Dedifferentiated amniotic fluid mesenchymal stem cell (primary cell): ENCODE results near the gene DMD.
A peak's percentile ranks its signal among the peaks of the same experiment; 100 is the strongest.
"Not testable (repeated sequence)": the region's sequence is repeated elsewhere in the genome, so short reads cannot be mapped to it uniquely, and the experiment has no call there.

Experiments used
- DNase-seq: peaks from one replicate; pipeline ENCODE4 v3.0.0-alpha.2; 2016; ENCODE audit errors: extremely low spot score

DMD gene

GRCh38 chrX:31600823-31601222 lies 1610.5 kb downstream of the DMD start:
- no peak for DNase-seq

GRCh38 chrX:31593353-31593752 lies 1618.0 kb downstream of the DMD start:
- DNase-seq: no peak

GRCh38 chrX:31591355-31591754 lies 1620.0 kb downstream of the DMD start:
- DNase-seq: no peak

- no peak for DNase-seq
These were observed 1620.7 kb downstream of the DMD start for GRCh38 chrX:31590581-31591114.

GRCh38 chrX:31589503-31589902 lies 1621.8 kb downstream of the DMD start:
- DNase-seq: no peak

- no peak for DNase-seq
These were observed 1623.0 kb downstream of the DMD start for GRCh38 chrX:31588355-31588754.

GRCh38 chrX:31583892-31584291 lies 1627.5 kb downstream of the DMD start:
- DNase-seq: not testable (repeated sequence)

GRCh38 chrX:31580726-31581125 lies 1630.6 kb downstream of the DMD start:
- no peak for DNase-seq

- DNase-seq: no peak
These were observed 1631.1 kb downstream of the DMD start for GRCh38 chrX:31580227-31580626.

GRCh38 chrX:31572360-31572759 lies 1639.0 kb downstream of the DMD start:
- DNase-seq: no peak

- no peak for DNase-seq
These were observed 1640.7 kb downstream of the DMD start for GRCh38 chrX:31570658-31571057.

- no peak for DNase-seq
These were observed 1647.6 kb downstream of the DMD start for GRCh38 chrX:31563792-31564191.

- DNase-seq: no peak
These were observed 1655.8 kb downstream of the DMD start for GRCh38 chrX:31555506-31555905.

- DNase-seq: no peak
These were observed 1659.4 kb downstream of the DMD start for GRCh38 chrX:31551913-31552312.

- DNase-seq: no peak
These were observed 1661.2 kb downstream of the DMD start for GRCh38 chrX:31550158-31550557.

- DNase-seq: no peak
These were observed 1663.5 kb downstream of the DMD start for GRCh38 chrX:31547816-31548215.

- DNase-seq: no peak
These were observed 1663.9 kb downstream of the DMD start for GRCh38 chrX:31547416-31547815.

GRCh38 chrX:31546126-31546525 lies 1665.2 kb downstream of the DMD start:
- DNase-seq: peak; percentile 25

GRCh38 chrX:31545726-31546125 lies 1665.6 kb downstream of the DMD start:
- no peak for DNase-seq

GRCh38 chrX:31545191-31545590 lies 1666.2 kb downstream of the DMD start:
- no peak for DNase-seq

GRCh38 chrX:31543634-31544033 lies 1667.7 kb downstream of the DMD start:
- DNase-seq: no peak

GRCh38 chrX:31542566-31542965 lies 1668.8 kb downstream of the DMD start:
- DNase-seq: no peak

- no peak for DNase-seq
These were observed 1671.0 kb downstream of the DMD start for GRCh38 chrX:31540313-31540712.

- DNase-seq: no peak
These were observed 1683.8 kb downstream of the DMD start for GRCh38 chrX:31527455-31528126.
